Tibial artery (tissue), 4 donors: Measurements from ENCODE around the gene LBX2.

Experiments used
- DNase-seq, 2 donors: peaks; one replicate each; pipeline ENCODE4 v3.0.0-alpha.2; 2019
- H3K27ac ChIP-seq, 2 donors: fragments of 200-600 bp; sonication (generic) in 1 of 2; 1 replicate in 1 of 2; 2 replicates in 1 of 2; pipeline ENCODE4 v1.5.1; 2018 to 2019; ENCODE audit warnings: mild to moderate bottlenecking in 1 of 2
- H3K27me3 ChIP-seq, 2 donors: fragments of 200-600 bp; sonication (generic) in 1 of 2; one replicate each; pipeline versions ENCODE4 v1.5.1 to v1.6.0; 2016 to 2019
- H3K36me3 ChIP-seq, 3 donors: fragments of 200-600 bp; sonication (generic) in 2 of 3; one replicate each; pipeline ENCODE4 v1.5.1; 2016 to 2019; ENCODE audit warnings: mild to moderate bottlenecking in 2 of 3
- H3K4me1 ChIP-seq, 4 donors: fragments of 200-600 bp; sonication (generic) in 2 of 4; 1 replicate in 3 of 4; 2 replicates in 1 of 4; pipeline ENCODE4 v1.5.1; 2016 to 2019
- H3K4me3 ChIP-seq, 2 donors: fragments of 200-600 bp; sonication (generic) in 1 of 2; 1 replicate in 1 of 2; 2 replicates in 1 of 2; pipeline ENCODE4 v1.5.1; 2018 to 2019; ENCODE audit warnings: mild to moderate bottlenecking in 2 of 2
- H3K9me3 ChIP-seq, 3 donors: fragments of 200-600 bp; sonication (generic) in 1 of 3; one replicate each; pipeline ENCODE4 v1.5.1; 2016 to 2019
- intact Hi-C: fragments of 100-400 bp; cut with DNase I; formaldehyde crosslinking; loops from one replicate; pipeline ENCODE4 v1.15.0; 2023; ENCODE audit warnings: low total_unique reads
- TF ChIP-seq, protein P1 (sequence below), 2 experiments: fragments of 200-600 bp in 1 of 2; fragments of 450-650 bp in 1 of 2; IDR thresholded peaks; one replicate each; pipeline ENCODE4 v1.5.1; 2017 to 2019; ENCODE audit warnings: antibody characterized with exemption in 2 of 2, mild to moderate bottlenecking in 1 of 2, moderate library complexity in 1 of 2

The LBX2 gene

GRCh38 chr2:74534411-74534810 lies 35.0 kb upstream of the LBX2 start:
- Histone ChIP-seq H3K27me3 (no peaks in the 10 kb centered on the region), H3K9me3 (no peaks in the 10 kb centered on the region), H3K36me3 (peaks cover 0 to 24% (median 12%) of the 10 kb centered on the region in 3 donors), H3K4me1 (peaks cover 0 to 14% (median 13%) of the 10 kb centered on the region in 4 donors), H3K27ac (no peak overlapping the region), H3K4me3 (no peak overlapping the region)
- peak in 1 of 2 donors; percentile 60 for DNase-seq
- intact Hi-C loops = no loop called here
- TF ChIP-seq, protein P1, sequence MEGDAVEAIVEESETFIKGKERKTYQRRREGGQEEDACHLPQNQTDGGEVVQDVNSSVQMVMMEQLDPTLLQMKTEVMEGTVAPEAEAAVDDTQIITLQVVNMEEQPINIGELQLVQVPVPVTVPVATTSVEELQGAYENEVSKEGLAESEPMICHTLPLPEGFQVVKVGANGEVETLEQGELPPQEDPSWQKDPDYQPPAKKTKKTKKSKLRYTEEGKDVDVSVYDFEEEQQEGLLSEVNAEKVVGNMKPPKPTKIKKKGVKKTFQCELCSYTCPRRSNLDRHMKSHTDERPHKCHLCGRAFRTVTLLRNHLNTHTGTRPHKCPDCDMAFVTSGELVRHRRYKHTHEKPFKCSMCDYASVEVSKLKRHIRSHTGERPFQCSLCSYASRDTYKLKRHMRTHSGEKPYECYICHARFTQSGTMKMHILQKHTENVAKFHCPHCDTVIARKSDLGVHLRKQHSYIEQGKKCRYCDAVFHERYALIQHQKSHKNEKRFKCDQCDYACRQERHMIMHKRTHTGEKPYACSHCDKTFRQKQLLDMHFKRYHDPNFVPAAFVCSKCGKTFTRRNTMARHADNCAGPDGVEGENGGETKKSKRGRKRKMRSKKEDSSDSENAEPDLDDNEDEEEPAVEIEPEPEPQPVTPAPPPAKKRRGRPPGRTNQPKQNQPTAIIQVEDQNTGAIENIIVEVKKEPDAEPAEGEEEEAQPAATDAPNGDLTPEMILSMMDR (IDR thresholded peaks at IDR 0.05) = no peak

GRCh38 chr2:74533464-74533863 lies 34.1 kb upstream of the LBX2 start:
- Histone ChIP-seq H3K36me3 (peaks cover 0 to 24% (median 12%) of the 10 kb centered on the region in 3 donors), H3K27me3 (no peaks in the 10 kb centered on the region), H3K9me3 (no peaks in the 10 kb centered on the region), H3K4me1 (peaks cover 0 to 20% (median 18%) of the 10 kb centered on the region in 4 donors), H3K4me3 (no peak overlapping the region), H3K27ac (no peak overlapping the region)
- intact Hi-C loops = no loop called here
- TF ChIP-seq, protein P1 (IDR thresholded peaks at IDR 0.05) = no peak
- no peak for DNase-seq

DNA sequence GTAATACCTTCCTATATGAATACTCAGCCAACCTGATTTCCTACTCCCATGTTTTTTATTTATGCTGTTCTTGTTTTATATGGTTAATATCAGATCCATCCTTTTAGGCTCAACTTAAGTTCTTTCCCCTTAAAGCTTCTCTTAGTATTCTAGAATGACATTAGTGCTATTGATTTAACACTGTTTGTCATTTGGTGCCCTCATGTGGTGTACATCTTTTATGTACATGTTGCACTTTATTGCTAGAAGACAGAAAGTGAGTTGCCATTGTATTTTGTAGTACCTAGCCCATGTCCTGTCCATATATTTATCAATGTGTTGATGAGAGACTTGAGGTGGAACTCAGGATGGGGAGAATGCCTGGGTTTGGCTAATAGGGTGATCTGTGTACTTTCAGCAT lies 32.8 kb upstream of the LBX2 start:
- no peak for DNase-seq
- Histone ChIP-seq H3K9me3 (no peaks in the 10 kb centered on the region), H3K27ac (no peak overlapping the region), H3K36me3 (peaks cover 8 to 35% (median 18%) of the 10 kb centered on the region in 3 donors), H3K27me3 (no peaks in the 10 kb centered on the region), H3K4me1 (peaks cover 0 to 28% (median 25%) of the 10 kb centered on the region in 4 donors), H3K4me3 (no peak overlapping the region)
- intact Hi-C loops = no loop called here
- TF ChIP-seq, protein P1 (IDR thresholded peaks at IDR 0.05) = no peak

- Histone ChIP-seq H3K27ac (no peak overlapping the region), H3K4me1 (peaks cover 0 to 28% (median 25%) of the 10 kb centered on the region in 4 donors), H3K27me3 (no peaks in the 10 kb centered on the region), H3K36me3 (peaks cover 13 to 41% (median 24%) of the 10 kb centered on the region in 3 donors), H3K4me3 (no peak overlapping the region), H3K9me3 (no peaks in the 10 kb centered on the region)
- intact Hi-C loops = no loop called here
- TF ChIP-seq, protein P1 (IDR thresholded peaks at IDR 0.05) = no peak
- DNase-seq = no peak
Observed at GRCh38 chr2:74531666-74532065, 32.3 kb upstream of the LBX2 start.

DNA sequence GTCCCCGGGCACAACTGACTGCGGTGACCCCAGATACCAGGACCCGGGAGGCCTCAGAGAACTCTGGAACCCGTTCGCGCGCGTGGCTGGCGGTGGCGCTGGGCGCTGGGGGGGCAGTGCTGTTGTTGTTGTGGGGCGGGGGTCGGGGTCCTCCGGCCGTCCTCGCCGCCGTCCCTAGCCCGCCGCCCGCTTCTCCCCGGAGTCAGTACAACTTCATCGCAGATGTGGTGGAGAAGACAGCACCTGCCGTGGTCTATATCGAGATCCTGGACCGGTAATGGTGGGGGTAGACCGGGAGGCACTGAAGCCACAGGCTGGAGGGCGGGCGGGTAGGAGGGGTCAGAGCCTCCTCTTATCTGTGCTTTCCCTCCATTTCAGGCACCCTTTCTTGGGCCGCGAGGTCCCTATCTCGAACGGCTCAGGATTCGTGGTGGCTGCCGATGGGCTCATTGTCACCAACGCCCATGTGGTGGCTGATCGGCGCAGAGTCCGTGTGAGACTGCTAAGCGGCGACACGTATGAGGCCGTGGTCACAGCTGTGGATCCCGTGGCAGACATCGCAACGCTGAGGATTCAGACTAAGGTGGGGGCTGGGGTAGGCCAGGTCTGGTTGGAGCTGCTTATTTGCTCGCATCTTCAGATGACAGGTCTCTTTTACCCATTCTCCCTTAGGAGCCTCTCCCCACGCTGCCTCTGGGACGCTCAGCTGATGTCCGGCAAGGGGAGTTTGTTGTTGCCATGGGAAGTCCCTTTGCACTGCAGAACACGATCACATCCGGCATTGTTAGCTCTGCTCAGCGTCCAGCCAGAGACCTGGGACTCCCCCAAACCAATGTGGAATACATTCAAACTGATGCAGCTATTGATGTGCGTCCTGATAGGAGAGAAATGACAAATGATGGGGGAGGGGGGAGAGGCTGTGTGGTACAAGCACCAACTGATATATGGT lies 31.1 kb upstream of the LBX2 start:
- Histone ChIP-seq H3K4me3 (peak overlapping the region; percentile 78 to 98), H3K27ac (peak overlapping the region; percentile 86), H3K4me1 (peaks cover 0 to 28% (median 25%) of the 10 kb centered on the region in 4 donors), H3K9me3 (no peaks in the 10 kb centered on the region), H3K36me3 (peaks cover 21 to 52% (median 34%) of the 10 kb centered on the region in 3 donors), H3K27me3 (no peaks in the 10 kb centered on the region)
- DNase-seq = peak in 1 of 2 donors; percentile 45
- TF ChIP-seq, protein P1 (IDR thresholded peaks at IDR 0.05) = no peak
- intact Hi-C loops = no loop called here
